ENCODE measurements around the gene SIAH3. TPM values are rescaled to one million over a fixed set of nuclear protein-coding genes. Genes with fewer than 3 reads are reported as not detected.

SIAH3 gene
- total RNA-seq, 1 donor, result not detected

GRCh38 chr13:45879666-45880065, 28.1 kb upstream of the SIAH3 start:
- no peak overlapping the region for H2AFZ ChIP-seq (ENCODE audit: low read length)
- H3K27me3 ChIP-seq (ENCODE audit: insufficient read depth, low read length), result peaks cover 33% of the 10 kb centered on the region
- H3K9me3 ChIP-seq (ENCODE audit: low read depth, low read length), result no peaks in the 10 kb centered on the region
- no peak overlapping the region for H3K4me2 ChIP-seq (ENCODE audit: insufficient read depth, low read length)
- no peaks in the 10 kb centered on the region for H3K79me2 ChIP-seq (ENCODE audit: insufficient read depth, low read length)
- H4K20me1 ChIP-seq (ENCODE audit: insufficient read depth, low read length), result no peaks in the 10 kb centered on the region
- no peaks in the 10 kb centered on the region for H3K36me3 ChIP-seq (ENCODE audit: insufficient read depth, low read length)
- no peaks in the 10 kb centered on the region for H3K4me1 ChIP-seq (ENCODE audit: insufficient read depth, low read length)
- TF ChIP-seq, protein P1, sequence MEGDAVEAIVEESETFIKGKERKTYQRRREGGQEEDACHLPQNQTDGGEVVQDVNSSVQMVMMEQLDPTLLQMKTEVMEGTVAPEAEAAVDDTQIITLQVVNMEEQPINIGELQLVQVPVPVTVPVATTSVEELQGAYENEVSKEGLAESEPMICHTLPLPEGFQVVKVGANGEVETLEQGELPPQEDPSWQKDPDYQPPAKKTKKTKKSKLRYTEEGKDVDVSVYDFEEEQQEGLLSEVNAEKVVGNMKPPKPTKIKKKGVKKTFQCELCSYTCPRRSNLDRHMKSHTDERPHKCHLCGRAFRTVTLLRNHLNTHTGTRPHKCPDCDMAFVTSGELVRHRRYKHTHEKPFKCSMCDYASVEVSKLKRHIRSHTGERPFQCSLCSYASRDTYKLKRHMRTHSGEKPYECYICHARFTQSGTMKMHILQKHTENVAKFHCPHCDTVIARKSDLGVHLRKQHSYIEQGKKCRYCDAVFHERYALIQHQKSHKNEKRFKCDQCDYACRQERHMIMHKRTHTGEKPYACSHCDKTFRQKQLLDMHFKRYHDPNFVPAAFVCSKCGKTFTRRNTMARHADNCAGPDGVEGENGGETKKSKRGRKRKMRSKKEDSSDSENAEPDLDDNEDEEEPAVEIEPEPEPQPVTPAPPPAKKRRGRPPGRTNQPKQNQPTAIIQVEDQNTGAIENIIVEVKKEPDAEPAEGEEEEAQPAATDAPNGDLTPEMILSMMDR (IDR thresholded peaks at IDR 0.05; ENCODE audit: extremely low read depth, low read depth, low read length), result no peak
- no peak overlapping the region for H3K27ac ChIP-seq (ENCODE audit: low read depth, low read length)
- no peak overlapping the region for H3K4me3 ChIP-seq (ENCODE audit: insufficient read depth, low read length)
- DNase-seq (ENCODE audit: insufficient read length, low spot score, missing footprints), result no peak

DNA sequence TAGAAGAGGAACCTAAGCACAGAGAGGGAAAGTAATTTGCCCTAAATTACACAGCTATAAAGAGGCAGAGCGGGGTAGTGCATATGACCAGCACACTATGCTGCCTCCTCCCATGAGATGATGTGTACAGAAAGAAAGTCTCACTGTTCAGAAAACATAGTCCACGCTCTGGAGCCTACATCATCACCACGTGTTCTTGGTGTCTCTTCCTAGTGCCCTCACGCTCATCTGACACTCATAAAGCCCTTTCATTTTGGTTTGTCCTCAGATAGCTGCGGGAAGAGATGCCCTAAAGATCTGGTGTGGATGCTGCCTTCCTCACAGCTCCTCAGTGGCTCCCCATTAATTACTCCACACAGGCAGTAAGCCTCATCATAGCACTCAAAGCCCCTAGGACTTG, 27.4 kb upstream of the SIAH3 start:
- Histone ChIP-seq H3K9me3 (ENCODE audit: low read depth, low read length) (no peaks in the 10 kb centered on the region), H3K27ac (ENCODE audit: low read depth, low read length) (no peak overlapping the region), H3K36me3 (ENCODE audit: insufficient read depth, low read length) (no peaks in the 10 kb centered on the region), H3K4me2 (ENCODE audit: insufficient read depth, low read length) (no peak overlapping the region), H4K20me1 (ENCODE audit: insufficient read depth, low read length) (no peaks in the 10 kb centered on the region), H2AFZ (ENCODE audit: low read length) (no peak overlapping the region), H3K79me2 (ENCODE audit: insufficient read depth, low read length) (no peaks in the 10 kb centered on the region), H3K27me3 (ENCODE audit: insufficient read depth, low read length) (peaks cover 33% of the 10 kb centered on the region), H3K4me1 (ENCODE audit: insufficient read depth, low read length) (no peaks in the 10 kb centered on the region), H3K4me3 (ENCODE audit: insufficient read depth, low read length) (no peak overlapping the region)
- TF ChIP-seq, protein P1 (IDR thresholded peaks at IDR 0.05; ENCODE audit: extremely low read depth, low read depth, low read length), result no peak
- no peak for DNase-seq (ENCODE audit: insufficient read length, low spot score, missing footprints)

DNA sequence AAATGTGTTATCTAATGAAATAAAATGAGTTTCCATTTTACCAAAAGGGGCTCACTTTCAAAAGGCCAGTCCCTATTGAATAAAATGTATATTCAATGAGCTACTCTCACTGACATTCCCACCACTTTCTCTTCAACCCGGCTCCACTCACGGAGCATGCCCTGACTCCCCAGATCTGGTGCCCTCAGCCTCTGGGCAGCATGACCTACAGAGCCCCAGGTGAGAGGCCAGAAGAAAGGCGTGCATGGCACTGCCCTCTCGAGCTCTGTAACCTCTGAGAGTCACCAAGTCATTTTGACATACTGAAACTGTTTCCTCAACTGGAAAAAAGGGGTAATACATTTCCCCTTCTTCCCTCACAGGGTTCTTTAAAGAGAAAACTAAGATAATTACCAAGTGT, 25.2 kb upstream of the SIAH3 start:
- Histone ChIP-seq H4K20me1 (ENCODE audit: insufficient read depth, low read length) (no peaks in the 10 kb centered on the region), H3K27ac (ENCODE audit: low read depth, low read length) (no peak overlapping the region), H2AFZ (ENCODE audit: low read length) (no peak overlapping the region), H3K27me3 (ENCODE audit: insufficient read depth, low read length) (peaks cover 30% of the 10 kb centered on the region), H3K4me1 (ENCODE audit: insufficient read depth, low read length) (peaks cover 3% of the 10 kb centered on the region), H3K4me2 (ENCODE audit: insufficient read depth, low read length) (no peak overlapping the region), H3K79me2 (ENCODE audit: insufficient read depth, low read length) (no peaks in the 10 kb centered on the region), H3K4me3 (ENCODE audit: insufficient read depth, low read length) (no peak overlapping the region), H3K9me3 (ENCODE audit: low read depth, low read length) (no peaks in the 10 kb centered on the region), H3K36me3 (ENCODE audit: insufficient read depth, low read length) (no peaks in the 10 kb centered on the region)
- TF ChIP-seq, protein P1 (IDR thresholded peaks at IDR 0.05; ENCODE audit: extremely low read depth, low read depth, low read length), result no peak
- no peak for DNase-seq (ENCODE audit: insufficient read length, low spot score, missing footprints)

DNA sequence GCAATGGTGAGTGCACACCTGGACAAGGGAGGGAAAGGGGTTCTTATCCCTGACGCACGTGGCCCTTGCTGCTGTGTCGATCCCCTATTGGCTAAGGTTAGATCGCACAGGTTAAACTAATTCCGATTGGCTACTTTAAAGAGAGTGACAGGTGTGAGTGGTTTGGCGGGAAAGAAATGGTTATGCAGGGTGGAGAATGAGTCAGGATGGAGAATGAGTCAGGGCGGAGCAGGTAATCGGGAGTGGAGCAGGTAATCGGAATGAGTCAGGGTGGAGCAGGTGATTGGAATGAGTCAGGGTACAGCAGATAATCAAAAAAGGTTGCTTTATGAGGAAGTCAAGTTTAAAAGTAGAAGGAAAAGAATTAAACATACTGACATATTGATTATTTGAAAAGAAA, 24.4 kb upstream of the SIAH3 start:
- Histone ChIP-seq H3K4me2 (ENCODE audit: insufficient read depth, low read length) (no peak overlapping the region), H2AFZ (ENCODE audit: low read length) (no peak overlapping the region), H3K4me1 (ENCODE audit: insufficient read depth, low read length) (peaks cover 3% of the 10 kb centered on the region), H3K79me2 (ENCODE audit: insufficient read depth, low read length) (no peaks in the 10 kb centered on the region), H3K27me3 (ENCODE audit: insufficient read depth, low read length) (peaks cover 26% of the 10 kb centered on the region), H3K9me3 (ENCODE audit: low read depth, low read length) (no peaks in the 10 kb centered on the region), H3K36me3 (ENCODE audit: insufficient read depth, low read length) (no peaks in the 10 kb centered on the region), H4K20me1 (ENCODE audit: insufficient read depth, low read length) (no peaks in the 10 kb centered on the region), H3K27ac (ENCODE audit: low read depth, low read length) (no peak overlapping the region), H3K4me3 (ENCODE audit: insufficient read depth, low read length) (no peak overlapping the region)
- TF ChIP-seq, protein P1 (IDR thresholded peaks at IDR 0.05; ENCODE audit: extremely low read depth, low read depth, low read length), result no peak
- DNase-seq (ENCODE audit: insufficient read length, low spot score, missing footprints), result no peak
